Esophagus squamous epithelium (tissue), 5 donors: ENCODE measurements around the gene NPEPL1. TPM values are rescaled to one million over a fixed set of nuclear protein-coding genes. Genes with fewer than 3 reads are reported as not detected.
A peak's percentile ranks its signal among the peaks of the same experiment; 100 is the strongest.

Experiments used
- DNase-seq: peaks from one replicate; lab custom pipeline; 2025; lab: John Stamatoyannopoulos, UW
- H3K27ac ChIP-seq, 4 donors: fragments of 200-600 bp; sonication (generic); one replicate each; pipeline ENCODE4 v1.5.1; 2016 to 2019; ENCODE audit warnings: mild to moderate bottlenecking in 1 of 4
- H3K27me3 ChIP-seq, 4 donors: fragments of 200-600 bp; sonication (generic); 1 replicate in 3 of 4; 2 replicates in 1 of 4; pipeline versions ENCODE4 v1.5.1 to v1.6.0; 2017 to 2021; ENCODE audit warnings: antibody characterized with exemption in 1 of 4
- H3K36me3 ChIP-seq, 3 donors: fragments of 200-600 bp; sonication (generic); one replicate each; pipeline ENCODE4 v1.5.1; 2016 to 2019
- H3K4me1 ChIP-seq, 3 donors: fragments of 200-600 bp; sonication (generic); one replicate each; pipeline ENCODE4 v1.5.1; 2017 to 2019
- H3K4me3 ChIP-seq, 4 donors: fragments of 200-600 bp; sonication (generic); 1 replicate in 3 of 4; 2 replicates in 1 of 4; pipeline ENCODE4 v1.5.1; 2016 to 2019; ENCODE audit warnings: mild to moderate bottlenecking in 2 of 4, moderate library complexity in 1 of 4
- H3K9me3 ChIP-seq, 3 donors: fragments of 200-600 bp; sonication (generic); one replicate each; pipeline ENCODE4 v1.5.1; 2016 to 2019
- POLR2A ChIP-seq, 4 donors: fragments of 450-650 bp; IDR thresholded peaks; one replicate each; pipeline ENCODE4 v1.6.1; 2017; ENCODE audit warnings: antibody characterized with exemption in 4 of 4, mild to moderate bottlenecking in 4 of 4, moderate library complexity in 3 of 4
- WGBS, 2 donors: methylation state at CpG; one replicate each; pipeline ENCODE4 v1.1.5; 2018; 5-methylcytosine and 5-hydroxymethylcytosine counted together
- intact Hi-C: fragments of 100-400 bp; cut with DNase I; formaldehyde crosslinking; loops from one replicate; pipeline ENCODE4 v1.15.0; 2022
- total RNA-seq, 4 donors: library from RNA; depleted of rRNA; stranded (reverse); fragments of >200 nt; gene quantifications; one replicate each; pipeline ENCODE4 v1.1.0, GENCODE V29; 2016
- TF ChIP-seq, protein P1 (sequence below), 6 experiments: fragments of 450-650 bp in 4 of 6; fragments of 200-600 bp in 2 of 6; sonication (generic) in 2 of 6; IDR thresholded peaks; one replicate each; pipeline ENCODE4 v1.5.1; 2016 to 2019; ENCODE audit warnings: antibody characterized with exemption in 6 of 6, mild to moderate bottlenecking in 4 of 6, moderate library complexity in 4 of 6
- donor health status: DM: yes; HTN: yes; CAD: no.

Gene NPEPL1
- total RNA-seq, 4 donors from 2014 or later: 16.7 to 36.0 (median 21.0) TPM

GRCh38 chr20:58688840-58689239, 3.8 kb upstream of the NPEPL1 start:
- 61 to 76% methylated on average over 2 to 6 of the region's 6 CpGs for WGBS, 2 donors
- intact Hi-C loops: no loop called here

GRCh38 chr20:58690396-58691135, 2.0 kb upstream of the NPEPL1 start:
- peak overlapping the region; percentile 50 to 92 (median 84) for H3K27ac ChIP-seq
- intact Hi-C loops: no loop called here
- H3K9me3 ChIP-seq: no peaks in the 10 kb centered on the region
- H3K27me3 ChIP-seq: no peaks in the 10 kb centered on the region
- WGBS, 2 donors: 16 to 24% methylated on average over 7 of the region's 7 CpGs
- no peak for DNase-seq
- peaks cover 21 to 55% (median 35%) of the 10 kb centered on the region in 3 donors for H3K4me1 ChIP-seq
- peaks cover 0 to 11% (median 3%) of the 10 kb centered on the region in 3 donors for H3K36me3 ChIP-seq
- H3K4me3 ChIP-seq: no peak overlapping the region
- TF ChIP-seq, protein P1, sequence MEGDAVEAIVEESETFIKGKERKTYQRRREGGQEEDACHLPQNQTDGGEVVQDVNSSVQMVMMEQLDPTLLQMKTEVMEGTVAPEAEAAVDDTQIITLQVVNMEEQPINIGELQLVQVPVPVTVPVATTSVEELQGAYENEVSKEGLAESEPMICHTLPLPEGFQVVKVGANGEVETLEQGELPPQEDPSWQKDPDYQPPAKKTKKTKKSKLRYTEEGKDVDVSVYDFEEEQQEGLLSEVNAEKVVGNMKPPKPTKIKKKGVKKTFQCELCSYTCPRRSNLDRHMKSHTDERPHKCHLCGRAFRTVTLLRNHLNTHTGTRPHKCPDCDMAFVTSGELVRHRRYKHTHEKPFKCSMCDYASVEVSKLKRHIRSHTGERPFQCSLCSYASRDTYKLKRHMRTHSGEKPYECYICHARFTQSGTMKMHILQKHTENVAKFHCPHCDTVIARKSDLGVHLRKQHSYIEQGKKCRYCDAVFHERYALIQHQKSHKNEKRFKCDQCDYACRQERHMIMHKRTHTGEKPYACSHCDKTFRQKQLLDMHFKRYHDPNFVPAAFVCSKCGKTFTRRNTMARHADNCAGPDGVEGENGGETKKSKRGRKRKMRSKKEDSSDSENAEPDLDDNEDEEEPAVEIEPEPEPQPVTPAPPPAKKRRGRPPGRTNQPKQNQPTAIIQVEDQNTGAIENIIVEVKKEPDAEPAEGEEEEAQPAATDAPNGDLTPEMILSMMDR (IDR thresholded peaks at IDR 0.05): no peak
- TF ChIP-seq POLR2A (IDR thresholded peaks at IDR 0.05): no peak

More at GRCh38 chr20:58688840-58689239, 3.8 kb upstream of the NPEPL1 start:
- H3K27me3 ChIP-seq: no peaks in the 10 kb centered on the region
- no peaks in the 10 kb centered on the region for H3K9me3 ChIP-seq
- H3K4me1 ChIP-seq: peaks cover 13 to 46% (median 25%) of the 10 kb centered on the region in 3 donors
- H3K4me3 ChIP-seq: no peak overlapping the region
- H3K27ac ChIP-seq: no peak overlapping the region
- no peak for DNase-seq
- H3K36me3 ChIP-seq: peaks cover 0 to 6% (median 0%) of the 10 kb centered on the region in 3 donors
- TF ChIP-seq, protein P1 (IDR thresholded peaks at IDR 0.05): no peak
- no peak for TF ChIP-seq POLR2A (IDR thresholded peaks at IDR 0.05)

DNA sequence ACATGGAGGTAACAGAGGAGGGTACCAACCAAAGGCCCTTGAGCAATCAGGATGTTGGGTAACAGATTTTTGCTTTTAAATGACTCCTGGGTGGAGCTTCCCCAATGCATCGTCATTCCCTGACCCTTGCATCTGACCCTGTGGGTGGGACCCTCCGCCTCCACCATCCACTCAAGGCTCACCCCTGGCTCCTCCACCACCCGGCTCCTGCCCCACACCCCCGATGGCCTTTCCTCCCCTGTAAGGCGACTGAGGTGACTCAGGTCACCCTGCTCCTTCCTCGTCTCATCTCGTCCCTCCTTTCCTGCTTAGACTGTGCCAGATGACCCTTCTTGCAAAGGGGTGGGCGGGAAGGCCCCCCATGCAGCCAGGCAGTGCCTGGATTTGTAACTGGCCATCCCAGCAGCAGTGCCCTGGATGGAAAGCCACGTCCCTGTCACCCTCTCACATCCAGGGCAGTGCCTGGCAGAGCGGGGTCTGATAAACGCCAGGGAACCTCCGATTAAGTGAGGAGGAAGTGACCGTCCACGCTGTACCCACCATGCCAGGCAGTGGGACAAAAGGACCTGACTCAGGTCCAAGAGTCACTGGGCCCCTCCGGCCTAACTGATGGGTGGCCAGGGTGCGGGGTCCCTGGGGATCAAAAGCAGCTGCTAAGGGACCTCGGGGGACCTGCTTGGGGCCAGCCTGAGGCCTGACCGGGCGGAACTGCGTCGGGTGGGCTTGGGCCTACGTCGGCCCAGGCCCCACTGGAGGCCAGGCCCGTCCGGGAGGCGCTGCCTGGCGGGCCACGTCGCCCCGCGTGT, 624 bp upstream of the NPEPL1 start:
- 52 to 64% methylated on average over 8 to 17 of the region's 31 CpGs for WGBS, 2 donors
- peak overlapping the region in 2 of 4 donors; percentile 60 to 81 for H3K4me3 ChIP-seq
- intact Hi-C loops: no loop called here
- DNase-seq: no peak
- peaks cover 21 to 55% (median 35%) of the 10 kb centered on the region in 3 donors for H3K4me1 ChIP-seq
- peak overlapping the region; percentile 89 to 97 (median 93) for H3K27ac ChIP-seq
- H3K36me3 ChIP-seq: peaks cover 0 to 25% (median 4%) of the 10 kb centered on the region in 3 donors
- no peak for TF ChIP-seq POLR2A (IDR thresholded peaks at IDR 0.05)
- TF ChIP-seq, protein P1 (IDR thresholded peaks at IDR 0.05): no peak
- no peaks in the 10 kb centered on the region for H3K27me3 ChIP-seq
- no peaks in the 10 kb centered on the region for H3K9me3 ChIP-seq

DNA sequence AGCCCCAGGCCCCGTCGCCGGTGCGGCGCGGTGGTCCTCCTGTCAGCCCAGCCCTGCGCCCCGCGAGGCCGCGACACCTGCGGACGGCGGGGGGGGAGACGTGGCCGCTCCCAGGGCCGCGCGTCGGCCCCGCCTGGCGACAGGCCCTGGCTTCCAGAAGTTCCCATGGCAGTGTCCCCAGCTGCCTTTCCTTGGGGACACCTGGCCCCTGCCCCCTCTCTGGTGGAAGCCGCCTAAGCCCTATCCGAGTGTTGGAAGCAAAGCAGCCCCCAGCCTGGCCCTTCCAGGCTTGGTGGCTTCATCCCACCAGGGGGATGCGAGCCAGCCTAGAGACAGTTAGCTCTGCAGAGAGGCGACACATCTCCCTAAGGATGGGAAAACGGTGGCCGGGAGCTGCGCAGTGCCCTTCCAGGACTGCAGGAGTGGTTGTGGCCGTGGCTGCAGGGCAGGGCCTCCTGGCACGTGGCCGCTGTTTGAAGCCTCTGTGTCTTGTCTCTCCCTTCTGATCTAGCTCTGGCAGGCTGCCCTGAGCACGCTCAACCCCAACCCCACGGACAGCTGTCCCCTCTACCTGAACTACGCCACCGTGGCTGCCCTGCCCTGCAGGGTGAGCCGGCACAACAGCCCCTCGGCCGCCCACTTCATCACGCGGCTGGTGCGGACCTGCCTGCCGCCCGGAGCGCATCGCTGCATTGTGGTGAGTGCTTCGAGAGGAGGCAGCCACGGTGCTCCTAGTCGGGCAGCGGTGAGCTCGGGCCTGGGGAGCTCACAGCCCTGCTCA, 816 bp downstream of the NPEPL1 start:
- Histone ChIP-seq H3K36me3 (peaks cover 4 to 40% (median 4%) of the 10 kb centered on the region in 3 donors), H3K4me1 (peaks cover 21 to 55% (median 35%) of the 10 kb centered on the region in 3 donors), H3K27ac (peak overlapping the region; percentile 54 to 97 (median 93)), H3K9me3 (no peaks in the 10 kb centered on the region), H3K4me3 (peak overlapping the region; percentile 39 to 81 (median 52)), H3K27me3 (no peaks in the 10 kb centered on the region)
- intact Hi-C loops: no loop called here
- DNase-seq: no peak
- TF ChIP-seq POLR2A (IDR thresholded peaks at IDR 0.05): no peak
- TF ChIP-seq, protein P1 (IDR thresholded peaks at IDR 0.05): no peak
- WGBS, 2 donors: 83% methylated on average over 7 of the region's 51 CpGs; no CpG with 5 or more reads in 1 of the 2 donors
